CD4-positive, alpha-beta T cell (primary cell): ENCODE results near the gene PDE9A. TPM values are rescaled to one million over a fixed set of nuclear protein-coding genes. Genes with fewer than 3 reads are reported as not detected.

Experiments
- ATAC-seq: fragments of 200-7000 bp; cut with Tn5 transposase; one replicate; pipeline ENCODE4 v1.10.0; 2022; ENCODE audit warnings: mild to moderate bottlenecking; ENCODE audit not compliant: poor library complexity
- CTCF ChIA-PET: fragments of 350-600 bp; sonication (Branson Sonifier 250); formaldehyde crosslinking; loops from one replicate; lab custom pipeline; 2021; ENCODE audit warnings: antibody characterized with exemption, inconsistent platforms; lab: Charles Lee
- POLR2A ChIA-PET: fragments of 350-600 bp; sonication (Branson Sonifier 250); formaldehyde crosslinking; loops from one replicate; lab custom pipeline; 2021; ENCODE audit warnings: antibody characterized with exemption, inconsistent platforms; lab: Charles Lee
- DNase-seq, 14 experiments: peaks; one replicate each; pipeline ENCODE4 v3.0.0-alpha.2; 2013 to 2020; ENCODE audit warnings: mixed read lengths in 2 of 14
- H3K27ac ChIP-seq, 2 donors: one replicate each; pipeline versions ENCODE4 v1.5.1 to v1.7.0; 2013; ENCODE audit warnings: low read length in 2 of 2, low read depth in 1 of 2, mild to moderate bottlenecking in 1 of 2
- H3K27me3 ChIP-seq, 2 experiments: 1 replicate in 1 of 2; 2 replicates in 1 of 2; pipeline versions ENCODE4 v1.6.1 to v1.7.0; 2013; ENCODE audit warnings: low read length in 2 of 2, control low read depth in 1 of 2, mild to moderate bottlenecking in 1 of 2, moderate library complexity in 1 of 2; ENCODE audit not compliant: insufficient read depth in 2 of 2, control insufficient read depth in 1 of 2
- H3K36me3 ChIP-seq: one replicate; pipeline ENCODE4 v1.6.1; 2013; ENCODE audit warnings: low read length, control low read depth; ENCODE audit not compliant: insufficient read depth
- H3K4me1 ChIP-seq: one replicate; pipeline ENCODE4 v1.6.1; 2013; ENCODE audit warnings: low read length, control low read depth; ENCODE audit not compliant: insufficient read depth
- H3K4me3 ChIP-seq: one replicate; pipeline ENCODE4 v1.5.1; 2013; ENCODE audit warnings: mild to moderate bottlenecking, low read length, moderate library complexity
- H3K9me3 ChIP-seq, 2 experiments: 1 replicate in 1 of 2; 2 replicates in 1 of 2; pipeline versions ENCODE4 v1.6.1 to v1.7.0; 2013; ENCODE audit warnings: low read length in 2 of 2, mild to moderate bottlenecking in 2 of 2, control low read depth in 1 of 2, moderate library complexity in 1 of 2; ENCODE audit not compliant: control insufficient read depth in 1 of 2, insufficient read depth in 1 of 2
- H3K27ac Mint-ChIP-seq: one replicate; pipeline ENCODE4 v1.8.0; 2020; ENCODE audit warnings: mixed read lengths
- H3K27me3 Mint-ChIP-seq: one replicate; pipeline ENCODE4 v1.8.0; 2021; ENCODE audit warnings: mixed read lengths
- H3K36me3 Mint-ChIP-seq: one replicate; pipeline ENCODE4 v1.8.0; 2021; ENCODE audit warnings: low read depth, mixed read lengths
- H3K4me1 Mint-ChIP-seq: one replicate; pipeline ENCODE4 v1.8.0; 2021; ENCODE audit warnings: low read depth, mixed read lengths
- H3K4me3 Mint-ChIP-seq: one replicate; pipeline ENCODE4 v1.8.0; 2020; ENCODE audit warnings: mild to moderate bottlenecking, mixed read lengths
- H3K9me3 Mint-ChIP-seq: one replicate; pipeline ENCODE4 v1.8.0; 2020; ENCODE audit warnings: mixed read lengths
- intact Hi-C, 2 experiments: fragments of 100-400 bp; cut with DNase I in 1 of 2; cut with micrococcal nuclease in 1 of 2; formaldehyde crosslinking; loops; one replicate each; pipeline versions ENCODE4 v1.15.1 to v1.9.0; 2023 to 2025; cut with DNase I, micrococcal nuclease
- total RNA-seq, 174 experiments: library from RNA in 2 of 174; stranded (reverse) in 2 of 174; gene quantifications; one replicate each; pipeline ENCODE4 v1.2.3 and lab custom pipeline; 2021 to 2026
- TF ChIP-seq, protein P1 (sequence below): fragments of 200-600 bp; IDR thresholded peaks from one replicate; pipeline ENCODE4 v1.8.0; 2022; ENCODE audit warnings: antibody characterized with exemption, mild to moderate bottlenecking

Gene PDE9A
- total RNA-seq, 2 experiments from 2014 or later = 12.6 to 13.2 TPM

DNA sequence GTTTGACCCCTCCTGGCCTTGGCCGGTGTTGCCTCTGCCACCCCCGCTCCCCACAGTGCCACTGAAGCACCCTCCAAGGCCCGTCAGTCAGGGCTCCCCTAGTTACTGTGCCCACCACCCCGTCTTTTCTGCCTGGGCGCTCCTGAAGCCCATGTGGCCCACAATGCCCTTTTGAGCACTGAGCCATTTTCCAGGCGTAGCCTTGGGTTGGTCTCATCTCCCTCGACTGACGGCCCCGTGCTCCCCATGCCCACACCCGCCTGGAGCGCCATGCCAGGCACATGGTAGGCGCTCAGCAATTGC, 118.0 kb downstream of the PDE9A start:
- ATAC-seq (no peak), DNase-seq (no peak)
- H3K27me3 Mint-ChIP-seq = no peaks in the 10 kb centered on the region
- peaks cover 56% of the 10 kb centered on the region for H3K36me3 Mint-ChIP-seq
- H3K27me3 ChIP-seq = no peaks in the 10 kb centered on the region
- ChIA-PET CTCF (no interaction called here), POLR2A (no interaction called here)
- peaks cover 20% of the 10 kb centered on the region for H3K36me3 ChIP-seq
- no peaks in the 10 kb centered on the region for H3K4me1 Mint-ChIP-seq
- H3K27ac ChIP-seq = no peak overlapping the region
- H3K4me3 ChIP-seq = no peak overlapping the region
- TF ChIP-seq, protein P1, sequence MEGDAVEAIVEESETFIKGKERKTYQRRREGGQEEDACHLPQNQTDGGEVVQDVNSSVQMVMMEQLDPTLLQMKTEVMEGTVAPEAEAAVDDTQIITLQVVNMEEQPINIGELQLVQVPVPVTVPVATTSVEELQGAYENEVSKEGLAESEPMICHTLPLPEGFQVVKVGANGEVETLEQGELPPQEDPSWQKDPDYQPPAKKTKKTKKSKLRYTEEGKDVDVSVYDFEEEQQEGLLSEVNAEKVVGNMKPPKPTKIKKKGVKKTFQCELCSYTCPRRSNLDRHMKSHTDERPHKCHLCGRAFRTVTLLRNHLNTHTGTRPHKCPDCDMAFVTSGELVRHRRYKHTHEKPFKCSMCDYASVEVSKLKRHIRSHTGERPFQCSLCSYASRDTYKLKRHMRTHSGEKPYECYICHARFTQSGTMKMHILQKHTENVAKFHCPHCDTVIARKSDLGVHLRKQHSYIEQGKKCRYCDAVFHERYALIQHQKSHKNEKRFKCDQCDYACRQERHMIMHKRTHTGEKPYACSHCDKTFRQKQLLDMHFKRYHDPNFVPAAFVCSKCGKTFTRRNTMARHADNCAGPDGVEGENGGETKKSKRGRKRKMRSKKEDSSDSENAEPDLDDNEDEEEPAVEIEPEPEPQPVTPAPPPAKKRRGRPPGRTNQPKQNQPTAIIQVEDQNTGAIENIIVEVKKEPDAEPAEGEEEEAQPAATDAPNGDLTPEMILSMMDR = no peak
- H3K9me3 ChIP-seq = no peaks in the 10 kb centered on the region
- intact Hi-C loops = no loop called here
- no peak overlapping the region for H3K27ac Mint-ChIP-seq
- H3K4me1 ChIP-seq = no peaks in the 10 kb centered on the region
- no peak overlapping the region for H3K4me3 Mint-ChIP-seq
- H3K9me3 Mint-ChIP-seq = no peaks in the 10 kb centered on the region

DNA sequence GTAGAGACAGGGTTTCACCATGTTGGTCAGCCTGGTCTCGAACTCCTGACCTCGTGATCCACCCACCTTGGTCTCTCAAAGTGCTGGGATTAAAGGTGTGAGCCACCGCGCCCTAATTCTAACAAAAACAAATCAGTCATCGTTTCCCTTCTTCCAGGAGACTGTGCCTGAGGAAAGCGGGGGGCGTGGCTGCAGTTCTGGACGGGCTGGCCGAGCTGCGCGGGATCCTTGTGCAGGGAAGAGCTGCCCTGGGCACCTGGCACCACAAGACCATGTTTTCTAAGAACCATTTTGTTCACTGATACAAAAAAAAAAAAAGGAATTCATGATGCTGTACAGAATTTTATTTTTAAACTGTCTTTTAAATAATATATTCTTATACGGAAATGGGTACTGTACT, 121.7 kb downstream of the PDE9A start:
- CTCF ChIA-PET = no interaction called here
- Histone ChIP-seq H3K4me1 (no peaks in the 10 kb centered on the region), H3K36me3 (peaks cover 9% of the 10 kb centered on the region), H3K27me3 (no peaks in the 10 kb centered on the region), H3K27ac (no peak overlapping the region), H3K9me3 (no peaks in the 10 kb centered on the region), H3K4me3 (no peak overlapping the region)
- peaks cover 4% of the 10 kb centered on the region for H3K4me1 Mint-ChIP-seq
- ATAC-seq (no peak), DNase-seq (no peak)
- intact Hi-C loops = no loop called here
- no peaks in the 10 kb centered on the region for H3K9me3 Mint-ChIP-seq
- H3K4me3 Mint-ChIP-seq = no peak overlapping the region
- TF ChIP-seq, protein P1 = no peak
- POLR2A ChIA-PET = no interaction called here
- no peak overlapping the region for H3K27ac Mint-ChIP-seq
- no peaks in the 10 kb centered on the region for H3K27me3 Mint-ChIP-seq
- peaks cover 31% of the 10 kb centered on the region for H3K36me3 Mint-ChIP-seq

DNA sequence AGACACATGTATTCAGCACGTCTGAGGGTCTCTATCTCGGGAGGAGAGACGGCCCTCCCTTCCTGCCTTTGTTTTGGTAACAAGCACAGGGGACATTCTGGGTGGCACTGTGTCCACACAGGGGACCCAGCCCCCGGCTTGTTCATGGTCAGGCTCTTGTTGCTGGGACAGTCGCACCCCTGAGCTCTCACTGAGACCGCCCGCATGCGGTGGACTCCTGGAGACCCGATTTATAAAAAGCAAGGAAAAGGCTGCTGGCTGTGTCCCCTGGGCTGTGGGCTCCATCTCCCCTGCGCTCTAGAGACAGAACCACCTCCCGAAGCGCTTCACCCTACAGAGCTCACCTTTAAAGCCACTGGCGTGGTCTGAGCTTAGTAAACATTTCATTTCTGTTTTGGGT, 122.5 kb downstream of the PDE9A start:
- Histone ChIP-seq H3K27ac (no peak overlapping the region), H3K9me3 (no peaks in the 10 kb centered on the region), H3K4me1 (peaks cover under 1% of the 10 kb centered on the region), H3K27me3 (no peaks in the 10 kb centered on the region), H3K36me3 (peaks cover 9% of the 10 kb centered on the region), H3K4me3 (no peak overlapping the region)
- H3K4me3 Mint-ChIP-seq = no peak overlapping the region
- no peak overlapping the region for H3K27ac Mint-ChIP-seq
- DNase-seq = no peak
- peaks cover 23% of the 10 kb centered on the region for H3K36me3 Mint-ChIP-seq
- intact Hi-C loops = no loop called here
- ChIA-PET CTCF (no interaction called here), POLR2A (no interaction called here)
- H3K4me1 Mint-ChIP-seq = peaks cover 10% of the 10 kb centered on the region
- no peaks in the 10 kb centered on the region for H3K9me3 Mint-ChIP-seq
- ATAC-seq = no peak
- H3K27me3 Mint-ChIP-seq = no peaks in the 10 kb centered on the region
- TF ChIP-seq, protein P1 = no peak
